Melanocyte of skin (primary cell): ENCODE data around the gene ABCB10. TPM values are rescaled to one million over a fixed set of nuclear protein-coding genes. Genes with fewer than 3 reads are reported as not detected.

Experiments
- small RNA-seq, 2 donors: library from RNA; depleted of rRNA; stranded (forward); fragments of <200 nt; gene quantifications; one replicate each; pipeline ENCODE3, GENCODE V24; 2012
- total RNA-seq, 2 donors: library from RNA; depleted of rRNA; stranded (reverse); fragments of >200 nt; gene quantifications; 2 replicates each; pipeline ENCODE4 v1.2.3, GENCODE V29; 2012

The ABCB10 gene
- total RNA-seq: 1 to 10 TPM; 8.3 to 9.3 TPM

GRCh38 chr1:229558460-229559335 lies at the start of gene ABCB10:
ABCB10 (minus strand) TSS chr1:229558707; CDS start chr1:229558652, 55 bp downstream.

GRCh38 chr1:229507951-229508822 lies 50.3 kb downstream of the ABCB10 start, which contains the start of gene NUP133:
NUP133 (minus strand) TSS chr1:229508341; CDS start chr1:229508249, 92 bp downstream.

Small RNA genes within 50 kb of the gene (small RNA-seq; reads per million reads assigned to genes)
- gene HMGN2P19 (0 reads per million in 2 donors), gene RNA5SP78 (0 reads per million in 2 donors), gene RNU4-21P (0 reads per million in 2 donors)

Other genes with a start within 250 kb of the ABCB10 start
- gene CCSAP, start 215.7 kb downstream of the ABCB10 start, total RNA-seq: 10 to 100 TPM; 13.1 to 18.3 TPM
- gene ACTA1, start 124.6 kb downstream of the ABCB10 start, total RNA-seq: not detected
- 10 to 100 TPM; 30.6 TPM for gene NUP133, start 50.4 kb downstream of the ABCB10 start, total RNA-seq
- 10 to 100 TPM; 15.1 to 22.0 TPM for gene TAF5L, start 67.4 kb upstream of the ABCB10 start, total RNA-seq
- 10 to 100 TPM in 1 of 2 donors, 1 to 10 TPM in 1; 7.9 to 18.3 TPM for gene URB2, start 67.5 kb upstream of the ABCB10 start, total RNA-seq